ENCODE results near the gene EFCAB8.

DNA sequence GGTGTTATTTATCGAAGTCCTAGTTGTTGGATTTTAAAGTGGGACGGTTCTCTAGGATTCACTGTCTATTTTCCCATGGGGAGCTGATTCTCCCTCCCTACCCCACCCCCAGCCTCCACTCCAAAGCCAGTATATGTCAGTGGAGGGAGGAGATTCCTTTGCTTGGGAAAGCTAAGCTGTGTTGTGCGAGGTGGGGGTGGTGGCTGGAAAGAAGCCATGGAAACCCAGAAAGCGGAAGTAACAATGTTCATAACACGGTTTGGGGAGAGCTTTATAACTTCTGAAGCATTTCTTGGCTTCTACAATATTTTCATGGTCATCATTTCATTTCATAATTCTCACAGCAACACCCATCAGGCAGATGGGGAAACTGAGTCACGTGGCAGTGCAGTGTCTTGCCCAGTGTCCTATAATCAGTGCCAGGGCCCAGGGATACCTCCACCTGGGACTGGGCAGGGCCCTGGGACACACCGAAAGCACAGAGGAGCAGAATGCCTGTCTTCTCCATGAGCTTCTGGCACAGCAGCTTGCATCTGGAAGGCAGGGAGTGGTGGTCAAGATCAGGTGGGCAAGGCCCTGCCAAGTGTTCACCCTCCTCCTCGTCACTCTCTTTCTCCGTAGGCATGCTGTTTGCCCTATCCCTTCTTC, 141.0 kb downstream of the EFCAB8 start:
- TF ChIP-seq, protein P1, sequence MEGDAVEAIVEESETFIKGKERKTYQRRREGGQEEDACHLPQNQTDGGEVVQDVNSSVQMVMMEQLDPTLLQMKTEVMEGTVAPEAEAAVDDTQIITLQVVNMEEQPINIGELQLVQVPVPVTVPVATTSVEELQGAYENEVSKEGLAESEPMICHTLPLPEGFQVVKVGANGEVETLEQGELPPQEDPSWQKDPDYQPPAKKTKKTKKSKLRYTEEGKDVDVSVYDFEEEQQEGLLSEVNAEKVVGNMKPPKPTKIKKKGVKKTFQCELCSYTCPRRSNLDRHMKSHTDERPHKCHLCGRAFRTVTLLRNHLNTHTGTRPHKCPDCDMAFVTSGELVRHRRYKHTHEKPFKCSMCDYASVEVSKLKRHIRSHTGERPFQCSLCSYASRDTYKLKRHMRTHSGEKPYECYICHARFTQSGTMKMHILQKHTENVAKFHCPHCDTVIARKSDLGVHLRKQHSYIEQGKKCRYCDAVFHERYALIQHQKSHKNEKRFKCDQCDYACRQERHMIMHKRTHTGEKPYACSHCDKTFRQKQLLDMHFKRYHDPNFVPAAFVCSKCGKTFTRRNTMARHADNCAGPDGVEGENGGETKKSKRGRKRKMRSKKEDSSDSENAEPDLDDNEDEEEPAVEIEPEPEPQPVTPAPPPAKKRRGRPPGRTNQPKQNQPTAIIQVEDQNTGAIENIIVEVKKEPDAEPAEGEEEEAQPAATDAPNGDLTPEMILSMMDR (IDR thresholded peaks at IDR 0.05), result no peak
- TF ChIP-seq EP300 (IDR thresholded peaks at IDR 0.05), result no peak

Data from ovary (tissue), 3 donors.